ENCODE data around the gene PLEKHA1.

- TF ChIP-seq, protein P1, sequence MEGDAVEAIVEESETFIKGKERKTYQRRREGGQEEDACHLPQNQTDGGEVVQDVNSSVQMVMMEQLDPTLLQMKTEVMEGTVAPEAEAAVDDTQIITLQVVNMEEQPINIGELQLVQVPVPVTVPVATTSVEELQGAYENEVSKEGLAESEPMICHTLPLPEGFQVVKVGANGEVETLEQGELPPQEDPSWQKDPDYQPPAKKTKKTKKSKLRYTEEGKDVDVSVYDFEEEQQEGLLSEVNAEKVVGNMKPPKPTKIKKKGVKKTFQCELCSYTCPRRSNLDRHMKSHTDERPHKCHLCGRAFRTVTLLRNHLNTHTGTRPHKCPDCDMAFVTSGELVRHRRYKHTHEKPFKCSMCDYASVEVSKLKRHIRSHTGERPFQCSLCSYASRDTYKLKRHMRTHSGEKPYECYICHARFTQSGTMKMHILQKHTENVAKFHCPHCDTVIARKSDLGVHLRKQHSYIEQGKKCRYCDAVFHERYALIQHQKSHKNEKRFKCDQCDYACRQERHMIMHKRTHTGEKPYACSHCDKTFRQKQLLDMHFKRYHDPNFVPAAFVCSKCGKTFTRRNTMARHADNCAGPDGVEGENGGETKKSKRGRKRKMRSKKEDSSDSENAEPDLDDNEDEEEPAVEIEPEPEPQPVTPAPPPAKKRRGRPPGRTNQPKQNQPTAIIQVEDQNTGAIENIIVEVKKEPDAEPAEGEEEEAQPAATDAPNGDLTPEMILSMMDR (IDR thresholded peaks at IDR 0.05), result no peak
- no peak for TF ChIP-seq ZFX (IDR thresholded peaks at IDR 0.05; ENCODE audit: borderline replicate concordance)
Measured at GRCh38 chr10:122363722-122364463, 10.6 kb upstream of the PLEKHA1 start.
